GM12874 (cell line): ENCODE measurements around the gene GAREM1.

Experiments
- TF ChIP-seq, protein P1 (sequence below): IDR thresholded peaks from 2 replicates; pipeline ENCODE4 v1.5.1; 2011; ENCODE audit warnings: low read depth, mild to moderate bottlenecking, control low read depth, low read length, moderate library complexity; ENCODE audit not compliant: insufficient read depth

Gene GAREM1

GRCh38 chr18:32455361-32455760 is 15.3 kb downstream of the GAREM1 start:
- TF ChIP-seq, protein P1, sequence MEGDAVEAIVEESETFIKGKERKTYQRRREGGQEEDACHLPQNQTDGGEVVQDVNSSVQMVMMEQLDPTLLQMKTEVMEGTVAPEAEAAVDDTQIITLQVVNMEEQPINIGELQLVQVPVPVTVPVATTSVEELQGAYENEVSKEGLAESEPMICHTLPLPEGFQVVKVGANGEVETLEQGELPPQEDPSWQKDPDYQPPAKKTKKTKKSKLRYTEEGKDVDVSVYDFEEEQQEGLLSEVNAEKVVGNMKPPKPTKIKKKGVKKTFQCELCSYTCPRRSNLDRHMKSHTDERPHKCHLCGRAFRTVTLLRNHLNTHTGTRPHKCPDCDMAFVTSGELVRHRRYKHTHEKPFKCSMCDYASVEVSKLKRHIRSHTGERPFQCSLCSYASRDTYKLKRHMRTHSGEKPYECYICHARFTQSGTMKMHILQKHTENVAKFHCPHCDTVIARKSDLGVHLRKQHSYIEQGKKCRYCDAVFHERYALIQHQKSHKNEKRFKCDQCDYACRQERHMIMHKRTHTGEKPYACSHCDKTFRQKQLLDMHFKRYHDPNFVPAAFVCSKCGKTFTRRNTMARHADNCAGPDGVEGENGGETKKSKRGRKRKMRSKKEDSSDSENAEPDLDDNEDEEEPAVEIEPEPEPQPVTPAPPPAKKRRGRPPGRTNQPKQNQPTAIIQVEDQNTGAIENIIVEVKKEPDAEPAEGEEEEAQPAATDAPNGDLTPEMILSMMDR: no peak

DNA sequence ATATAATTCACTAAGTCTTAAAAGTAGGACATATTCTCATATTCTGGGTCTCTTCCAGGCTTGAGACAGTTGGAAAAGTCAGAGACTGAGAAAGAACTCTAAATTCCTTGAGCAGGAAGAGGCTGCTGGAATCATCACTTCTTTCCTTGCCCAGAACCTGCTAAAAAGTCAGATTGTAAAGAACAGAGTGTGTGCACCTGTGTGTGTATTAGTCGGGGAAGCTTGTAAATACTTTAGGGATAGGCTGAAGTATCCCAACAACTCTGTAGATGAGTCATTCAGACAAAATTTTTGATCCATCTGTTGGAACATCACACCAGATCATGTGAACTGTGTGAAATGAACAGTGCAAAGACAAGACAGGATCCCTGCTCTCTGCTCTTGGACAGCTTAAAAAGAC is 16.1 kb downstream of the GAREM1 start:
- TF ChIP-seq, protein P1: no peak

DNA sequence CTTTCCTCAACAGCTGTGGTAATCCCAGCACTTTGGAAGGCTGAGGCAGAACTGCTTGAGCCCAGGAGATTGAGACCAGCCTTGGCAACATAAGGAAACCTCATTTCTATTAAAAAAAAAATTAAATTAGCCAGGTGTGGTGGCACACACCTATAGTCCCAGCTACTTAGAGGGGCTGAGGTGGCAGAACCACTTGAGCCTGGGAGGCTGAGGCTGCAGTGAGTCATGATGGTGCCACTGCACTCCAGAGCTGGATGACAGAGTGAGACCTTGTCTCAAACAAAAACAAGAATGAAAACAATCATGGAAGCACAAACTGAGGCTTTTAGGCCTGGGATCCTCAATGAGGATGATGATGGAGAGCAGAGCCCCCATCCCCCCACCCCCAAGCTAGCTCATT is 19.8 kb downstream of the GAREM1 start:
- TF ChIP-seq, protein P1: no peak

GRCh38 chr18:32450026-32450691 is 20.5 kb downstream of the GAREM1 start:
- TF ChIP-seq, protein P1: no peak

GRCh38 chr18:32446780-32447179 is 23.9 kb downstream of the GAREM1 start:
- TF ChIP-seq, protein P1: no peak

- TF ChIP-seq, protein P1: no peak
These were observed 24.8 kb downstream of the GAREM1 start for GRCh38 chr18:32445846-32446245.

DNA sequence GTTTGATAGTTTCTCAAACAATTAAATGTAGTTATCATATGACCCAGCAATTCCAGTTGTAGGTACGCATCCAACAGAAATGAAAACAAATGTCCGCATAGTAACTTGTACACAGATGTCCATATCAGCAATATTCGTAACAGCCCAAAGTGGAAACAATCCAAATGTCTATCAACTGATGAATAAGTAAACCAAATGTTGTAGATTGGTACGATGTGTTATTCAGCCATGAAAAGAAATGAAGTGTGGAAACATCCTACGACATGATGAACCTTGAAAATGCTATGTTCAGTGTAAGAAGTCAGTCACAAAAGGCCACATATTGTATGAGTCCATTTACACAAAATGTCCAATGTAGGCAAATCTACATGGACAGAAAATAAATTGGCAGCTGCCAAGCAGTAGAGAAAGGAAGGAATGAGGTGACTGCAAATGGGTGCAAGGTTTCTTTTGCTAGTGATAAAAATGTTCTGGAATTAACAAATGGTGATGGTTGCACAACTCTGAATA is 26.9 kb downstream of the GAREM1 start:
- TF ChIP-seq, protein P1: no peak
